SK-N-SH treated with all-trans-retinoic acid at 6 μM for 48 hours (cell line): ENCODE measurements around the gene STXBP1.
A peak's percentile ranks its signal among the peaks of the same experiment; 100 is the strongest.

Experiments used
- ATAC-seq: fragments of 200-7000 bp; cut with Tn5 transposase; 3 replicates; pipeline ENCODE4 v1.9.1; 2020; ENCODE audit warnings: mild to moderate bottlenecking, moderate library complexity
- ARNTL ChIP-seq: fragments of 450-650 bp; formaldehyde crosslinking; IDR thresholded peaks from 2 replicates; pipeline ENCODE4 v1.5.0; 2020; ENCODE audit warnings: low read depth, mild to moderate bottlenecking, moderate library complexity, borderline replicate concordance
- BACH2 ChIP-seq: fragments of 250-450 bp; sonication (Bioruptor Pico); IDR thresholded peaks from 2 replicates; pipeline ENCODE4 v1.9.0; 2021; ENCODE audit warnings: mild to moderate bottlenecking, borderline replicate concordance
- CSDC2 ChIP-seq: fragments of 250-450 bp; sonication (Bioruptor Pico); IDR thresholded peaks from 2 replicates; pipeline ENCODE4 v1.5.0; 2020; ENCODE audit warnings: mild to moderate bottlenecking, moderate library complexity
- ESRRG ChIP-seq: fragments of 250-450 bp; sonication (Bioruptor Pico); IDR thresholded peaks from 2 replicates; pipeline ENCODE4 v1.6.1; 2021; ENCODE audit warnings: mild to moderate bottlenecking
- GLIS3 ChIP-seq: fragments of 250-450 bp; sonication (Bioruptor Pico); IDR thresholded peaks from 2 replicates; pipeline ENCODE4 v1.5.0; 2020; ENCODE audit warnings: mild to moderate bottlenecking, moderate library complexity
- ISL1 ChIP-seq: fragments of 250-450 bp; sonication (Bioruptor Pico); IDR thresholded peaks from 2 replicates; pipeline ENCODE4 v2.1.2; 2022; ENCODE audit warnings: mild to moderate bottlenecking, moderate library complexity
- PPARA ChIP-seq: fragments of 250-450 bp; sonication (Bioruptor Pico); IDR thresholded peaks from 2 replicates; pipeline ENCODE4 v1.5.0; 2020; ENCODE audit warnings: mild to moderate bottlenecking, borderline replicate concordance
- RARB ChIP-seq: fragments of 250-450 bp; sonication (Bioruptor Pico); IDR thresholded peaks from 2 replicates; pipeline ENCODE4 v1.8.0; 2021; ENCODE audit warnings: mild to moderate bottlenecking, moderate library complexity
- SNAI2 ChIP-seq: fragments of 250-450 bp; sonication (Bioruptor Pico); IDR thresholded peaks from 2 replicates; pipeline ENCODE4 v1.5.0; 2020; ENCODE audit warnings: mild to moderate bottlenecking, moderate library complexity
- TCF4 ChIP-seq: fragments of 250-450 bp; sonication (Bioruptor Pico); IDR thresholded peaks from 2 replicates; pipeline ENCODE4 v1.8.0; 2021; ENCODE audit warnings: mild to moderate bottlenecking, moderate library complexity, borderline replicate concordance
- TOX ChIP-seq: fragments of 250-450 bp; sonication (Bioruptor Pico); IDR thresholded peaks from 2 replicates; pipeline ENCODE4 v1.8.0; 2021; ENCODE audit warnings: mild to moderate bottlenecking, moderate library complexity, borderline replicate concordance
- TSHZ2 ChIP-seq: fragments of 250-450 bp; sonication (Bioruptor Pico); IDR thresholded peaks from 2 replicates; pipeline ENCODE4 v1.5.0; 2020; ENCODE audit warnings: mild to moderate bottlenecking, moderate library complexity
- ZC3H10 ChIP-seq: fragments of 250-450 bp; sonication (Bioruptor Pico); IDR thresholded peaks from 2 replicates; pipeline ENCODE4 v1.5.1; 2021; ENCODE audit warnings: mild to moderate bottlenecking, moderate library complexity
- ZFP3 ChIP-seq: fragments of 250-450 bp; sonication (Bioruptor Pico); IDR thresholded peaks from 2 replicates; pipeline ENCODE4 v1.5.0; 2020; ENCODE audit warnings: mild to moderate bottlenecking, moderate library complexity
- ZFP30 ChIP-seq: fragments of 450-650 bp; formaldehyde crosslinking; IDR thresholded peaks from 2 replicates; pipeline ENCODE4 v1.5.0; 2022; ENCODE audit warnings: mild to moderate bottlenecking, moderate library complexity
- ZNF565 ChIP-seq: fragments of 450-650 bp; formaldehyde crosslinking; conservative IDR thresholded peaks from 2 replicates; pipeline ENCODE4 v1.5.0; 2020; ENCODE audit warnings: low read depth, mild to moderate bottlenecking, moderate library complexity
- ZNF70 ChIP-seq: fragments of 450-650 bp; formaldehyde crosslinking; IDR thresholded peaks from 2 replicates; pipeline ENCODE4 v1.5.0; 2020; ENCODE audit warnings: mild to moderate bottlenecking, moderate library complexity
- ZNF8 ChIP-seq: fragments of 450-650 bp; formaldehyde crosslinking; IDR thresholded peaks from 2 replicates; pipeline ENCODE4 v1.5.0; 2020; ENCODE audit warnings: mild to moderate bottlenecking, moderate library complexity
- TF ChIP-seq, protein P1 (sequence below): fragments of 250-450 bp; sonication (Bioruptor Pico); IDR thresholded peaks from 2 replicates; pipeline ENCODE4 v1.8.0; 2021; ENCODE audit warnings: low read depth, mild to moderate bottlenecking, moderate library complexity, borderline replicate concordance
- TF ChIP-seq, protein P2 (sequence below): fragments of 250-450 bp; sonication (Bioruptor Pico); IDR thresholded peaks from 2 replicates; pipeline ENCODE4 v1.5.1; 2021; ENCODE audit warnings: mild to moderate bottlenecking, moderate library complexity
- TF ChIP-seq, protein P3 (sequence below): fragments of 250-450 bp; sonication (Bioruptor Pico); IDR thresholded peaks from 2 replicates; pipeline ENCODE4 v1.5.1; 2020; ENCODE audit warnings: low read depth, mild to moderate bottlenecking, moderate library complexity
- TF ChIP-seq, protein P4 (sequence below): fragments of 250-450 bp; sonication (Bioruptor Pico); IDR thresholded peaks from 2 replicates; pipeline ENCODE4 v1.8.0; 2020; ENCODE audit warnings: mild to moderate bottlenecking, moderate library complexity, borderline replicate concordance

STXBP1 gene

GRCh38 chr9:127586096-127586495 lies 26.0 kb upstream of the STXBP1 start:
- TF ChIP-seq ZNF8 (CRISPR knock-in tag) (no peak), ZNF70 (CRISPR knock-in tag) (no peak), SNAI2 (CRISPR knock-in tag) (no peak), CSDC2 (CRISPR knock-in tag) (no peak), TSHZ2 (CRISPR knock-in tag) (no peak), ESRRG (CRISPR knock-in tag) (no peak), ISL1 (CRISPR knock-in tag) (no peak), GLIS3 (CRISPR knock-in tag) (no peak), ZFP3 (no peak), BACH2 (CRISPR knock-in tag) (no peak), ZNF565 (CRISPR knock-in tag) (no peak), ZFP30 (CRISPR knock-in tag) (no peak), ARNTL (no peak)
- TF ChIP-seq, protein P1, sequence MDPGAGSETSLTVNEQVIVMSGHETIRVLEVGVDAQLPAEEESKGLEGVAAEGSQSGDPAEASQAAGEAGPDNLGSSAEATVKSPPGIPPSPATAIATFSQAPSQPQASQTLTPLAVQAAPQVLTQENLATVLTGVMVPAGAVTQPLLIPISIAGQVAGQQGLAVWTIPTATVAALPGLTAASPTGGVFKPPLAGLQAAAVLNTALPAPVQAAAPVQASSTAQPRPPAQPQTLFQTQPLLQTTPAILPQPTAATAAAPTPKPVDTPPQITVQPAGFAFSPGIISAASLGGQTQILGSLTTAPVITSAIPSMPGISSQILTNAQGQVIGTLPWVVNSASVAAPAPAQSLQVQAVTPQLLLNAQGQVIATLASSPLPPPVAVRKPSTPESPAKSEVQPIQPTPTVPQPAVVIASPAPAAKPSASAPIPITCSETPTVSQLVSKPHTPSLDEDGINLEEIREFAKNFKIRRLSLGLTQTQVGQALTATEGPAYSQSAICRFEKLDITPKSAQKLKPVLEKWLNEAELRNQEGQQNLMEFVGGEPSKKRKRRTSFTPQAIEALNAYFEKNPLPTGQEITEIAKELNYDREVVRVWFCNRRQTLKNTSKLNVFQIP: no peak
- TF ChIP-seq, protein P2, sequence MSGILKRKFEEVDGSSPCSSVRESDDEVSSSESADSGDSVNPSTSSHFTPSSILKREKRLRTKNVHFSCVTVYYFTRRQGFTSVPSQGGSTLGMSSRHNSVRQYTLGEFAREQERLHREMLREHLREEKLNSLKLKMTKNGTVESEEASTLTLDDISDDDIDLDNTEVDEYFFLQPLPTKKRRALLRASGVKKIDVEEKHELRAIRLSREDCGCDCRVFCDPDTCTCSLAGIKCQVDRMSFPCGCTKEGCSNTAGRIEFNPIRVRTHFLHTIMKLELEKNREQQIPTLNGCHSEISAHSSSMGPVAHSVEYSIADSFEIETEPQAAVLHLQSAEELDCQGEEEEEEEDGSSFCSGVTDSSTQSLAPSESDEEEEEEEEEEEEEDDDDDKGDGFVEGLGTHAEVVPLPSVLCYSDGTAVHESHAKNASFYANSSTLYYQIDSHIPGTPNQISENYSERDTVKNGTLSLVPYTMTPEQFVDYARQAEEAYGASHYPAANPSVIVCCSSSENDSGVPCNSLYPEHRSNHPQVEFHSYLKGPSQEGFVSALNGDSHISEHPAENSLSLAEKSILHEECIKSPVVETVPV (CRISPR knock-in tag): no peak
- ATAC-seq: peak; percentile 47

- ATAC-seq: peak; percentile 94
- TF ChIP-seq, protein P3, sequence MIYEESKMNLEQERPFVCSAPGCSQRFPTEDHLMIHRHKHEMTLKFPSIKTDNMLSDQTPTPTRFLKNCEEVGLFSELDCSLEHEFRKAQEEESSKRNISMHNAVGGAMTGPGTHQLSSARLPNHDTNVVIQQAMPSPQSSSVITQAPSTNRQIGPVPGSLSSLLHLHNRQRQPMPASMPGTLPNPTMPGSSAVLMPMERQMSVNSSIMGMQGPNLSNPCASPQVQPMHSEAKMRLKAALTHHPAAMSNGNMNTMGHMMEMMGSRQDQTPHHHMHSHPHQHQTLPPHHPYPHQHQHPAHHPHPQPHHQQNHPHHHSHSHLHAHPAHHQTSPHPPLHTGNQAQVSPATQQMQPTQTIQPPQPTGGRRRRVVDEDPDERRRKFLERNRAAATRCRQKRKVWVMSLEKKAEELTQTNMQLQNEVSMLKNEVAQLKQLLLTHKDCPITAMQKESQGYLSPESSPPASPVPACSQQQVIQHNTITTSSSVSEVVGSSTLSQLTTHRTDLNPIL (CRISPR knock-in tag): no peak
- no peak for TF ChIP-seq ESRRG (CRISPR knock-in tag)
- TF ChIP-seq ZNF8 (CRISPR knock-in tag): no peak
- no peak for TF ChIP-seq ISL1 (CRISPR knock-in tag)
- no peak for TF ChIP-seq GLIS3 (CRISPR knock-in tag)
- TF ChIP-seq, protein P4, sequence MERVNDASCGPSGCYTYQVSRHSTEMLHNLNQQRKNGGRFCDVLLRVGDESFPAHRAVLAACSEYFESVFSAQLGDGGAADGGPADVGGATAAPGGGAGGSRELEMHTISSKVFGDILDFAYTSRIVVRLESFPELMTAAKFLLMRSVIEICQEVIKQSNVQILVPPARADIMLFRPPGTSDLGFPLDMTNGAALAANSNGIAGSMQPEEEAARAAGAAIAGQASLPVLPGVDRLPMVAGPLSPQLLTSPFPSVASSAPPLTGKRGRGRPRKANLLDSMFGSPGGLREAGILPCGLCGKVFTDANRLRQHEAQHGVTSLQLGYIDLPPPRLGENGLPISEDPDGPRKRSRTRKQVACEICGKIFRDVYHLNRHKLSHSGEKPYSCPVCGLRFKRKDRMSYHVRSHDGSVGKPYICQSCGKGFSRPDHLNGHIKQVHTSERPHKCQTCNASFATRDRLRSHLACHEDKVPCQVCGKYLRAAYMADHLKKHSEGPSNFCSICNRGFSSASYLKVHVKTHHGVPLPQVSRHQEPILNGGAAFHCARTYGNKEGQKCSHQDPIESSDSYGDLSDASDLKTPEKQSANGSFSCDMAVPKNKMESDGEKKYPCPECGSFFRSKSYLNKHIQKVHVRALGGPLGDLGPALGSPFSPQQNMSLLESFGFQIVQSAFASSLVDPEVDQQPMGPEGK (CRISPR knock-in tag): no peak
- TF ChIP-seq ZNF565 (CRISPR knock-in tag): no peak
- no peak for TF ChIP-seq PPARA
- no peak for TF ChIP-seq SNAI2 (CRISPR knock-in tag)
- TF ChIP-seq ZNF70 (CRISPR knock-in tag): no peak
- TF ChIP-seq TOX (CRISPR knock-in tag): no peak
- no peak for TF ChIP-seq BACH2 (CRISPR knock-in tag)
- TF ChIP-seq TCF4: no peak
- TF ChIP-seq, protein P1: no peak
- TF ChIP-seq ARNTL: no peak
- TF ChIP-seq ZC3H10 (CRISPR knock-in tag): no peak
- TF ChIP-seq RARB (CRISPR knock-in tag): no peak
Measured at GRCh38 chr9:127586537-127586936, 25.5 kb upstream of the STXBP1 start.
